Activated T-cell treated with anti-CD3 and anti-CD28 coated beads for 24 hours (primary cell): ENCODE data around the gene WHRN.

Experiments
- DNase-seq: peaks from one replicate; pipeline ENCODE4 v3.0.0-alpha.2; 2020; ENCODE audit warnings: low read depth

Gene WHRN

GRCh38 chr9:114471157-114471556 is 34.1 kb downstream of the WHRN start:
- no peak for DNase-seq

GRCh38 chr9:114470581-114470980 is 34.7 kb downstream of the WHRN start:
- no peak for DNase-seq

- DNase-seq, result no peak
These were observed 35.2 kb downstream of the WHRN start for GRCh38 chr9:114470121-114470520.

GRCh38 chr9:114469091-114469853 is 36.0 kb downstream of the WHRN start:
- DNase-seq, result no peak

GRCh38 chr9:114467910-114468309 is 37.4 kb downstream of the WHRN start:
- no peak for DNase-seq

- no peak for DNase-seq
These were observed 38.0 kb downstream of the WHRN start for GRCh38 chr9:114467226-114467750.

GRCh38 chr9:114465906-114466900 is 39.1 kb downstream of the WHRN start:
- DNase-seq, result no peak

- no peak for DNase-seq
These were observed 39.9 kb downstream of the WHRN start for GRCh38 chr9:114465417-114465816.

GRCh38 chr9:114464281-114465051 is 40.8 kb downstream of the WHRN start:
- no peak for DNase-seq

GRCh38 chr9:114462791-114463190 is 42.5 kb downstream of the WHRN start:
- no peak for DNase-seq

GRCh38 chr9:114461468-114461867 is 43.8 kb downstream of the WHRN start:
- DNase-seq, result no peak

- no peak for DNase-seq
These were observed 44.6 kb downstream of the WHRN start for GRCh38 chr9:114460513-114461199.

- DNase-seq, result no peak
These were observed 45.8 kb downstream of the WHRN start for GRCh38 chr9:114459464-114459863.

GRCh38 chr9:114456929-114457328 is 48.3 kb downstream of the WHRN start:
- DNase-seq, result no peak

GRCh38 chr9:114454652-114455051 is 50.6 kb downstream of the WHRN start:
- DNase-seq, result no peak

GRCh38 chr9:114452219-114453165 is 52.8 kb downstream of the WHRN start:
- no peak for DNase-seq

GRCh38 chr9:114451707-114452031 is 53.6 kb downstream of the WHRN start:
- DNase-seq, result no peak

GRCh38 chr9:114450833-114451706 is 54.2 kb downstream of the WHRN start:
- DNase-seq, result no peak

GRCh38 chr9:114450181-114450580 is 55.1 kb downstream of the WHRN start:
- no peak for DNase-seq
